Ammon's horn (tissue), 1 donor: Measurements from ENCODE around the gene E2F1.

Experiments
- DNase-seq: peaks from one replicate; pipeline ENCODE4 v3.0.0-alpha.2; 2016; ENCODE audit warnings: low spot score

Gene E2F1

DNA sequence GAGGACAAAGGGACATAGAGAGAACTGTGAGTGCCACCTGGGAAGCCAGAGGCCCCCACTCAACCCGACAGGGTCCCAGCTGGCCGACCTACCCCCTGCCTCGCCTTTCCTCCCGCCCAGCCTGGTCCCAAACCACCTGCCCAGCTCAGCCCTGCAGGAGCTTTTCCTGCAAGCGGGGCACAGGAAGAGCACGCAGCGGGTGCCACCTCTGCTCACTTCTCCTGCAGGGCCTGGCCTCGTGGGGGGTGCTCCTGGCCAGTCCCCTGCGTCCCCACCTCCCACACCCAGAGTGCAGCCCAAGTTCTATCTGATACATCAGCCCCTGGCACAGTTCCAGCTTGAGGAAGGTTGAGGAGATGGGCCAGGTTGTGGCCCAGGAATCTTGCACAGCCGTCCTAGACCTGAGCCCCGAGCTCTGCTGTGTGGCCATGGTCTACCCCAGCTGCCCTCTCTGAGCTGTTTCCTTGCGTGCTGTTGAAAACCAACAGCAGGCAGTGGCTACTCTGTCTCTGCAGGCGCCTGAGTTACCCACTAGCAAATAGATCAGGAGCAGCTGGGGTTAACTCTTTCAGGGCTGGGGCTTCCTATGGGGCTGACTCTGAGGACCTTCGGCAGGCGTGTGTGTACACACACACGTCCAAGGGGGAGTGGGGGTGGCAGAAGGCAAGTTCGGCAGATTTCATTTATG is 13.6 kb downstream of the E2F1 start:
- DNase-seq = no peak

- no peak for DNase-seq
These were observed 14.5 kb downstream of the E2F1 start for GRCh38 chr20:33671573-33672288.

- DNase-seq = no peak
These were observed 15.3 kb downstream of the E2F1 start for GRCh38 chr20:33670715-33671499.

DNA sequence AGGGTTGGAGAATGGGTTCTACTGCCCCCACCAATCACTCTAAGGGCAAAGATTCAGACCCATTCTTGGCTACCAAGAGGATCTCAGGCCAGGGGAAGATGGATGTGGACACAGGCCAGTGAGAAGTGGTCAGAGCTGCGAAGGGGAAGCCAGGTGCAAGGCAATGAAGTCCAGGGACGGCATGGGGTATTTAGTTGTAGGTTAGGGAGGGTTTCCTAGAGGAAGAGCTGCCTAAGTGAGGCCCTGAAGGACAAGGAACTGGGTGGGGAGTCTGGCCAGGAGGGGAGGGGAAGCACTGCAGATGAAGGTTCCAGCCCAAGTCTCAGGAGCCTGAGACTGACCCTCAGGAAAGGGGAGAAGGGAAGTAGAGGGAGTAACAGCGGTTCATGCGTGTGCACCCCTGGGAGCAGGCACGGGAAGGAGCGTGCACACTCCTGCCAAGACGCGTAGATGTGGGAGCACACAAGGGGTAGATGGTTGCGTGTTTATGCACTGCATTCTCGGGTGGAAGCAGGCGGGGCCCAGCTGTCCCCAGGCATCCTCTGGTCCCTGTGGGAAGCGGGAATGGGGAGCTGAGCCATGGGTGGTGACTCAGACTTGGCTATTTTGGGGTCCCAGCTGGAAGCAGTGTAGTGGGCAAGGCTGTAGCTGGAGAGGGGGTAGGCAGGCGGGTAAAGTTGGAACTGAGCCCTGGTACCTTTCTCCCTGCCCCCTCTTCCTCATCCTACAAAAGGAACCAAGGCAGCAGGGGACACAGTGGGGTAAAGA is 16.1 kb downstream of the E2F1 start:
- DNase-seq = no peak

- no peak for DNase-seq
These were observed 17.0 kb downstream of the E2F1 start for GRCh38 chr20:33669224-33669623.

DNA sequence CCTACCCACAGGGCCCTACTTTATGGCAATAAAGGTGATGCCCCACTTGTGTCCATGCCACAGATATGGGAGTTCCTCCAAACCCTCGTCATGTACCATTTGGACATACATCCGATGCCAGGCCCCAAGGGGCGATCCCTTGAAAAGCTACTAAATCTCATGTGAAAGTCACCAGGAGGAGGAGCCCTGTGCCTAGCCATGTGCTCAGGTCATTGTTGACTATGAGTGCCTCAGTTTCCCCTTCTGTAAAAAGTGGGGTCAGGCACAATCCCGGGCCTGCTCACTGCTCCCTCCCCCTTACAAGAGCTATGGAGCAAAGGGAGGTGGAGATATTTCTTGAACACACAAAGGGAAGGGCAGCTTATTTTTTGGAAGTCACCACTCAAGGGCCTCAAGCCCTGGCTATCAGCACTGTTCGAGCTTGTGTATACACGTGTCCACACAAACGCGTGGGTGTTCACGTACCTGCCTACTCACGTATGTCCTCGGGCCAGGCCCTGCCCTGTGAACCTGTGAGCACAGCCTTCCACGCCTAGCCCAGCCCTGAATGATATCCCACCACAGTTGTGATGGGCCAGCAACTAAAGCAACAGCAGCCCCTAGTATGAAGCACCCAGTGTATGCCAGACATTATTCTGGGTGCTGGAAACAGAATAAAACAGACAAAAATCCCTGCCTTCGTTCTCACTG is 17.6 kb downstream of the E2F1 start:
- DNase-seq = no peak

DNA sequence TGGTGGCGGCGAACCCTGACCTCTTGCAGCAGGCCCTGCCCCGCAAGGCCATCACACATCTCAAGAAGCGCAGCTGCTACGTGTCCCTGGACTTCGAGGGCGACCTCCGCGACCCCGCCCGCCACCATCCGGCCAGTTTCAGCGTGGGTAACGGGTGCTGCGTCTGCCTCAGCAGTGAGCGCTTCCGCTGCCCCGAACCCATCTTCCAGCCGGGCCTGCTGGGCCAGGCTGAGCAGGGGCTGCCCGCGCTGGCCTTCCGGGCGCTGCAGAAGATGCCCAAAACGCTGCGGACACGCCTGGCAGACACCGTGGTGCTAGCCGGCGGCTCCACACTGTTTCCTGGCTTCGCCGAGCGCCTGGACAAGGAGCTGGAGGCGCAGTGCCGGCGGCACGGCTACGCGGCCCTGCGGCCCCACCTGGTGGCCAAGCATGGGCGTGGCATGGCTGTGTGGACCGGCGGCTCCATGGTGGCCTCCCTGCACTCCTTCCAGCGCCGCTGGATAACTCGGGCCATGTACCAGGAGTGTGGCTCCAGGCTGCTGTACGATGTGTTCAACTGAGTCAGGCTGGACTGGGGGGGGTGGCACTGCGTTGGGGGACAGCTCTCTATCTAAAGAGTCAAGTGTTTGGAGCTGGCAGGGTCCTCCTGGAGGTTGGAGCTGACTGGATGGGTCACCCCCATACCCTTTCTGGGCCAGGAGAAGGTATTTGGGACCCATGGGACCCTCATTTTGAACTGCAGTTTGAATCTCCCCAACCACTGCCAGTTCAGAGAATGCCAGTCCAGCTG is 18.3 kb downstream of the E2F1 start:
- peak; percentile 86 for DNase-seq

DNA sequence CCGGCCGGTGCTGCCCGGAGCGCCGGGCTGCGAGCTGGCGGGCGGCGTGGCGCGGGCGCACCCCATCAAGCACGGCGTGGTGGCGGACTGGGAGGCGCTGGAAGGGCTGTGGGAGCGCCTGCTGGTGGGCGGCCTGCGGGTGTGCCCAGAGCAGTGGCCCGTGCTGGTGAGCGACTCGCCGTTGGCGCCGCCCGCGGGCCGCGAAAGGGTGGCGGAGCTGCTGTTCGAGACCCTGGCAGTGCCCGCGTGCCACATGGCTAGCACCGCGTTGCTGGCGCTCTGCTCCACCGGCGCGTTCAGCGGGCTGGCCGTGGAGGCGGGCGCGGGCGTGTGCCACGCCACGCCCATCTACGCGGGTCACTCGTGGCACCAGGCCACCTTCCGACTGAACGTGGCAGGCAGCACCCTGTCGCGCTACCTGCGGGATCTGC is 18.9 kb downstream of the E2F1 start:
- no peak for DNase-seq

- peak; percentile 97 for DNase-seq
These were observed 19.6 kb downstream of the E2F1 start, which contains the start of gene ACTL10 for GRCh38 chr20:33666293-33667244. Gene ACTL10 (plus strand): TSS chr20:33666943. CDS start chr20:33667498, 555 bp downstream.

- DNase-seq = no peak
These were observed 21.4 kb downstream of the E2F1 start for GRCh38 chr20:33664762-33665144.

DNA sequence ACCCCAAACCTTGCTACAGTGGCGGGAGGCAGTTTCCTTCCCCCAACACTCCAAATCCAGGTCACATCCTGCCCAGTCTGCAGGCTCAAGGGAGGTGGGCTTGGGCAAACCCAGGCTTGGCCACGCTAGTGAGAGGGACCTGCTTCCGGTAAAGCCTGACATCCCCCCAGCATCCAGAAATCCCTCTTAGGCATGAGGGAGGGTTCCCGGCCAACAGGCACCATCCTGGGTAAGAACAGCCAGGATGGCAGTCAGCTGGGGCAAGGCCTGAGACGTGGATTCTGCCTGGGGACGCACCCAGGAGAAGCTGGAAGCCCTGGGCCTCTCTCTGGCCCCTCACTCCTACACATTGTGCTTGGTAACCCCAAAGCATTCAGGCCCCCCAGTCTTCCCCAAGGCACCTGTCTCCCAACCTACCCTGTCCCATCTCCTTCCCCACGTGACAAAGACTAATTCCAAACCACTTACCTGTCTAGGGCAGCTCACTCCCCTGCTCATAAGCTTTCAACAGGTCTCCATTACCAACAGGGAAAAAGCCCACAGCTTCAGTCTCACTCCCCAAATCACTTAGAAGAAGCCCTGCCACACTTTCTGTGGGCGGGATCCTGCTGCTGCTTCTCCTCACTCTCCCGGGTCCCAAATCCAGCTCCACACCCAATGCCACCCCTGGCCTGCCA is 22.0 kb downstream of the E2F1 start:
- no peak for DNase-seq

- peak; percentile 88 for DNase-seq
These were observed 22.8 kb downstream of the E2F1 start for GRCh38 chr20:33663161-33664084.

DNA sequence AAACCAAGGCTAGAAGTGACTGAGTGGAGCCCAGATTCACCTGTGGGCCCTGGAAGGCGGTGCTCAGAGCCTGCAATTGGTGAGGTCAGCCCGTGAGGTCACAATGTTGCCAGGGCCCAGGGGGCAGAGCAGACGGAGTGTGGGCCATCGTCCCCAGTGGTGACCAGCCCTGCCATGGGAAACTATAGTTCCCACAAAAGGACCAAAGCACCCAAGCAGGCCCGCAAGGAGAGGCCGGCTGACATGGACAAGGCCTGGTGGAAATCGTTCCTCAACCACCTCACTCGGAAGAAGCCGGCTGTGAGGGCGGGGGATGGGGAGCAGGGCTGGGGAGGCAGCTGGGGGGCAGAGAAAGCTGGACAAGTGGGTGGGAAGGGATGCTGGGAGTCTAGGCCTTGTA is 24.0 kb downstream of the E2F1 start, which contains the start of gene C20orf144:
Gene C20orf144, plus strand, starts transcription at position 156 of the 400 bp plus-strand sequence. Its CDS starts 19 bp downstream, at position 175.
- DNase-seq = no peak

GRCh38 chr20:33660685-33661058 is 25.5 kb downstream of the E2F1 start:
- no peak for DNase-seq

GRCh38 chr20:33660035-33660684 is 26.0 kb downstream of the E2F1 start:
- DNase-seq = no peak

DNA sequence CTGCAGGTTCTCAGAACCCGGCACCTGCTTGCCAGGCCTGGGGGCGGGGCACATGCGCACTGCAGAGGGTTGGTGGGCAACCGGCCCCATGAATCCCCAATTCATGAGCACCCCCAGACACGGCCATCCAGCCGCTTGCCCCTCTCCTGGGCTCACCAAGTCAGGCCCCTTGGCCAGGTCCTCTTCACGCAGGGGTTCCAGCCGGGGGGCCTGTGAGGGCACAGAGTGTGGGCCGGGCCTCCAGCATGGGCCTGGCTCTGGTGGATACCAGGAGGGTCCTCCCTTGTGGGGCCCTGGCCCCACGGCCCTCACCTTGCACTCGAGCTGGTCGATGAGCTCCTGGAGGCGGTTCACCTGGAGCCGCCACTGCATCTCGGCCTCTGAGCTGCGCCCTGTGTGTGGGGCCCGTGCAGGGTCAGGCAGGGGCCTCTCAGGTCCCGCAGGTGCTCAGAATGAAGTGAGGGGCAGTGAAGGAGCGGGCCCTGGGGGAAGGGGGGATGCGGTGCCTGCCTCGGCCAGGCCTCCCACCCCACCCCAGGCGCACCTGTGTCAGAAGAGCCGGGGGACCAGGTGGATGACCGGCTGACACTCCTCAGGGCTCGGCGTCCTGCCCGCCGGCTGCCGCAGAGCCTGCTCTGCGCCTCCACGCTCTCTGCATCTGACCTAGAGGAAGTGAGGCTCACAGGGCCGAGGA is 26.7 kb downstream of the E2F1 start:
- no peak for DNase-seq
